ENCODE data around the gene ASCL5. TPM values are rescaled to one million over a fixed set of nuclear protein-coding genes. Genes with fewer than 3 reads are reported as not detected.

Gene ASCL5
- total RNA-seq, 1 donor, result not detected

- peak; percentile 92 to 98 (median 95) for DNase-seq (ENCODE audit: low read depth in 2 of 3, low spot score in 2 of 3)
These were observed 27.6 kb upstream of the ASCL5 start, which contains the start of gene TMEM9 for GRCh38 chr1:201154389-201155165. TMEM9 (minus strand) TSS chr1:201154474; CDS start chr1:201153923, 551 bp downstream.

GRCh38 chr1:201153474-201154388 lies 26.7 kb upstream of the ASCL5 start:
- peak in 2 of 3 donors; percentile 55 to 59 for DNase-seq (ENCODE audit: low read depth in 2 of 3, low spot score in 2 of 3)

GRCh38 chr1:201149400-201149799 lies 22.4 kb upstream of the ASCL5 start:
- peak in 2 of 3 donors; percentile 38 to 60 for DNase-seq (ENCODE audit: low read depth in 2 of 3, low spot score in 2 of 3)

DNA sequence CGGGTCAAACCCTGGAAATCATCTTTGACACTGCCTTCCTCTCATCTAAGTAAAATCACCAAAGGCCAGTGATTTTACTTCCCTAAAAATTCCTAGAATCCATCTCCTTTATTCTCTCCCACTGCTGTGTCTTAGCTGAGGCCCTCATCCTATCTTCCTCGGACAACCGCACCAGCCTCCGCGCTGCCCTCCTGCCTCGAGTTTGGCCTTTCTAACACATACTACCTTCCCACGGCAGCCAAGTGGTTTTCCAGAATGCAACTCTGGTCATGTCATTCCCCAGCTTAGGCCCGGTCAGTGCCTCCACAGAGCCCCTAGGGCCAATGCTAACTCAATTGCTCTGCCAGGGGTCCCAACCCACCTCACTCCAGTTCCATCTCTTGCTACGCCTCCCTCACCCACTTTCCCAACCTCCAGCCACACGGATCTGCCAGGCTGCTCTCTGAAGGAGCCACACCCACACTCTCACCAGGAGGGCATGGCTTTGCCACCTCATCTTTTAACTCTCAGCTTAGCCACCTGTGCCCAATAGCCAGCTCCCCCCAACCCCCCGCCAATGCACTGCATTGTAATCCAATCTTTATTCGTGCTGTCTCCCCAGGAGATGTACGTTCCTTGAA lies 20.5 kb upstream of the ASCL5 start:
- DNase-seq (ENCODE audit: low read depth in 2 of 3, low spot score in 2 of 3), result no peak

DNA sequence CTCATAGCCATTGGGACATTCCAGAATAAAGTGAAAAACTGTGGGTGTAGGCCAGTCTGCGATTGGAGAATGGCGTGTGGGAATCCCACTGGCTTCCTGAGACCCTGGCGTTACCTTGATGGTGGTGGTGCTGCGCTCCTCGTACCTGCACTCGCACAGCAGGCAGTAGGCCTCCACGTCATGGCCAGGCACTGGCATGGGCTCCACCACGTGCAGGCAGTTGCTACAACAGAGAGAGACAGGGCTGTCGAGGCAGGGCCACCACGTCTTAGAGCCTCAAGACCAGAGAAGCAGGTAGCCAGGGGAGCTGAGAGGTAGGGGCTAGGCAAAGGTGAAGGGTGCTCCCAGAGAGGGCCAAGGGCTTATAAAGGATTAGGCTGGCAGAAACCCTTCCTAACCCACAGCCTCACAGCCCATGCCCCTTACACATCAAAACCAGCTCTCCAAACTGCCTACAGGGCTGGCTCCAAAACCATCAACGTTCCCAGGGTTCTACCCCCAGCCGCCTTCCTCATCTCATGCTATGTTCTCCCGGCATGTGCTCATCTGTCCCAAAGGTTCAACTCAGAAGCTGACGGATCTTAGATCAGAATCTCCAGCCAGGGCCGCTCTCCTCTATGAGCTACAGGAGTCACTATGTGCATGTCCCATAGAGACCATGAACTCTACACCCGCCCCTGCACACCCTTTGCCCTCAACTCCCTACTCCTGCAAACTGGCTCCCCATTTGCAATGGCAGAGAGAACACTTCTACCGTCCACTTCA lies 19.8 kb upstream of the ASCL5 start:
- no peak for DNase-seq (ENCODE audit: low read depth in 2 of 3, low spot score in 2 of 3)

GRCh38 chr1:201145816-201146215 lies 18.8 kb upstream of the ASCL5 start:
- DNase-seq (ENCODE audit: low read depth in 2 of 3, low spot score in 2 of 3), result no peak

DNA sequence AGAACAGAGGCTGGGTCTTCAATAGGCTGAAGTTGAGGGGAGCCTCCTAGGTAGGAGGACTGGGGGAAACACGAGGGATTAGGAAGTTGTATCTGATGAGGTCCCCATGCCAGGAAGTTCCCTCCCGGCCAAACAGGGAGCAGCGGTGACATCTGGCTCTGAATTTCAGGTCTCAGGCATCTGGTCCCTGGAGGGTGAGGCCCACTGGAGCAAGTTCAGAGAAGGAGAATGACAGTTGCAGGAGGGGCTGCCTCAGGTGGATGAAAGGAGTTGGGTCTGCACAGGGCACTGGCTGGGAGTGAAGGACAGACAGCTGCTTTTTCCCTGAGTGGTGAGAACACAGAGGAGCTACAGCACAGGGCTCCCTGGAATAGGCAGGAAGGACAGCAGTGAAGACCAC lies 18.1 kb upstream of the ASCL5 start:
- no peak for DNase-seq (ENCODE audit: low read depth in 2 of 3, low spot score in 2 of 3)

DNA sequence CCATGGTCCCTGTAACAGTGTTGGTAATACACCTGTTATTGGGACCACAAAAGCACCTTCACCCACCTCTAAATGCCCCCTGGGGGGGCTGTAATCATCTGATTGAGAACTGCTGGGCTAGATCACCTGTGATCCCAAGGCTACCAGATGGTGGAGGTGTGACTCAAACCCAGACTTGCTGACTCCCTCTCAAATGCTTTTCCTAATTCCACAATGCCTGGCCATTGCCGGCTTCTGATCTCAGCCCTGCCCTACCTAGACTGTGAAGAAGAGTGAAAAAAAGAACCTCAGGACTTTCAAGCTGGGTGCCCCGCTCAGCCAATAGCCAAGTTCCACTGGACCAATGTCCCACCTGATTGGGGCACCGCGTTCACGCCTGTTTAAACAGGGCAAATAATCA lies 17.7 kb upstream of the ASCL5 start:
- no peak for DNase-seq (ENCODE audit: low read depth in 2 of 3, low spot score in 2 of 3)

DNA sequence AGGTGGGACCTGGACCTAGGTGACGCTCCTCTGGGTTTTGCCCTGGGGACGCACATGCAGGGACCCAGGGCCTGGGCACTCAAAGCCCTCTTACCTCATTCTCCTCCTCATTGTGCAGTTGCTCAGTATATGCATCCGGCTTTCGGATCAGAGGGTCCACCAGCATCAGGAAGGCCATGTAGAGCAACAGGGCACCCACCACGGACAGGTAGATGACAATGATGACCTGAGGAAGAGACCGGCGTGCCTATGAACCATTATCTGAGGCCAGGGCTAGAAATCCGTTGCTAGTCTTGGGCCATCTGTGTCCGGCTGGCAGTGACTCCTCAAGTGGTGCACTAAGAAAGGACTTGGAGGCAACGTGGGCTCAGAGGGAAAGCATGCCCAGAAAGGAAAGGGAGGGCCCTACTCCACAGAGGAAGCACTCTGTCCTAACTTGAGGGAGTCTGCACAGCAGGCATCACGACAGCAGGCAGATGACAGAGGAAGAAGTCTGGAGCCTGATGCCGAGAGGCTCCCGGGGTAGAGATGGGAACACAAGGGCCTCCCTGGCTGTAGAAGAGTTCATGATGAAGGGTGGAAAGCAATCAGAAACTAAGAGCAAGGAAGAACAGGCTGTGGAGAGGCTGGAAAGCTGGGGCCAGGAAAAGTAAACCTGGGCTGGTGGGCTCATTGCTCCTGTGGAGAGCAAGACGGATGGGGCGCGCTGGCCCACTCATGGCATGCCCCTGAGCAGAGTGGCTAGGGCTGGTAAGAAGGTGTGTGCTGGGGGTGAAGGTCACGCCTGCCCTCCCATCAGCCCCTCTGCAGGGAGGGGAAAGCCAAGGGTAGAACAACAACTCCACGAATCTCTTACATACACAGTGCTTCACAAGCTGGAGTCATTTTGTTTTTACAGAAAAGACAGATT lies 17.0 kb upstream of the ASCL5 start:
- no peak for DNase-seq (ENCODE audit: low read depth in 2 of 3, low spot score in 2 of 3)

DNA sequence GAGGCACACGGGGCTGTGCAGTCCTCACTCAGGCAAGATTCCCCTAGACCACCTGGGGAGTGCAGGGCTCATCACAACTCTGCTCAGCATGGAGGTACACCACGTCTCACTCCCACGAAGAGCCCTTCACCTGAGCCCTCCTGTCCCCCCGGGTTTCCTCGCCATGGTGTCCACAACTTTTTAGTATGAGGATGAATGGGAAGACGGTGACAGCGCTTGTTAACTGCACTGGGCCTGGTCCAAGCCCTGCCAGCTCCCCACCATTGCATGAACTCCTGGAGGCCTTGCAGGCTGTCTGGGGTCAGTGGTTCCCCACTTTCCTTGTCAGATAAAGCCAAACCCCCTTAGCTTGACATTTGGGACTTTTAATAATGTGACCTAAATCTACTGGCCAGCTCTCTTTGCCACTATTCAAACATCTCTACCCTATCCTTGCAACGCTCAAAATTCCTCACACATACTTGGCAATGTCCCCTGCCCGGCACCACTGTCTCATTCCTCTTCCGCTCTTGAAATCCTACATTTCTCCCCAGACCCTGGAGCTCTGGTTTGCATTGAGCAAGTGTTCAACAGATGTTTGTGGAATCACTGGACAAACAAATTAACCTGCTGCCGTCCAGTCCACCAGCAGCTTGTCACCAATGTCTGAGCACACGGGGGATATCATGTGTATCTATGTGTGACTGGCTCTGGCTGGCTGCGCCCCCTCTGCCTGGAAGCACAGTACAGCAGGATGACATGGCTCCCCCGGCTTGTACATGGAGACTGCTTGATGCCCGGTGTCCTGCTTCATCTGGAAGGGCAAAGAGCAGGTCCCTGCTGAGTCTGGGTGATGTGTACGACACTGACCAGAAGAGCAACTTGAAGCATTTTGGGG lies 16.1 kb upstream of the ASCL5 start:
- no peak for DNase-seq (ENCODE audit: low read depth in 2 of 3, low spot score in 2 of 3)

- DNase-seq (ENCODE audit: low read depth in 2 of 3, low spot score in 2 of 3), result no peak
These were observed 15.2 kb upstream of the ASCL5 start for GRCh38 chr1:201142011-201142848.

DNA sequence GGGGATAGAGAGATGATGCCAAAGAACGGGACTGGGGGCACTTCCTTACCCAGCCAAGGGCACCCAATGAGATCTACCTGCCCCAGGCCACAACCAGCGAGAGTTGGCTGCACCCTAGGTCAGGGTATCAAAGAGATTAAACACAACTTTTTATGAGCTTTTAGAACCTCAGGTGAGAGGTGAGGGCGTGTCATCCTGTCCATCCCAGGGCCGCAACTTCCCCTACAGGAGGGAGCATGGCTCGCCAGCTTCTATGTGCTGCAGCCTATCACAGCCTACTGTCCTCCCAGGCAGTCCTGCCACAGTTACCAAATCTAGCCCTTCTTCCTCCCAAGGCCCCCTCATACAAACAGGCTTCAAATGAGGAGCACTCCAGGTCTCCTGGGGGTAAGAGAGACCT lies 14.4 kb upstream of the ASCL5 start:
- no peak for DNase-seq (ENCODE audit: low read depth in 2 of 3, low spot score in 2 of 3)

DNA sequence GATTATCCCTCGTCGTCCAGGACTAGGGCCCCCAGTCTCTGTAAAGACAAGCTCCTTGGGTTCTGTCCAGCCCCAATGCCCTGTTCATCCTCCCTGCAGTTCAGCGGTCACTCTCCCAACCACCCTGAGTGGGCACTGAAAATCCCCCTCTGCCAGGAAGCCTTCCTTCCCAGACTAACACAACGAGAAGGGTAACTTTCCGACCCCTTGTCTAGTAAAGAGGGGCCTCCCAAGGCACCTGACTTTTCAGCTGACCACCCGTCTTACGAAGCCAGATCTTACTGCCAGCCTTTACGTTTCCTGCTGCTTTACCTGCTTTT lies 13.9 kb upstream of the ASCL5 start:
- no peak for DNase-seq (ENCODE audit: low read depth in 2 of 3, low spot score in 2 of 3)

GRCh38 chr1:201140235-201140940 lies 13.4 kb upstream of the ASCL5 start:
- no peak for DNase-seq (ENCODE audit: low read depth in 2 of 3, low spot score in 2 of 3)

DNA sequence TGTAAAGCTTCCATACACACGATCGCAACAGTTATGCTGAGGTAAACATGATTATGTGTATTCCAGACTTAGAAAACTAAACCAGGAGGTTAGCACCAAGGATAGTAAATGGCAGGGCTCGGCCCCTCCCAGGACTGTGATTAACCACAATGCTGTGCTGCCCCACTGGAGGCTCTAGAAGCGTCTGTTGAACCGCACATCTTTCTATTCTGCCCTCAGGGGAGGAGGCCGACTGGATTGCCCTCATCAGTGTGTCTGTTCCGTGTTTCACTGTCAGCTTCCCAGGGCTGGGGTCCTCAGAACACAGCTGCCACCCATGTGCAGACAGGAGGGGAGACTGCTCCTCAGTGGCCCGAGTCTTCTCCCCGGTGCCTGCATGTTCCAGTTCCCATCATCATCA lies 12.8 kb upstream of the ASCL5 start:
- DNase-seq (ENCODE audit: low read depth in 2 of 3, low spot score in 2 of 3), result no peak

DNA sequence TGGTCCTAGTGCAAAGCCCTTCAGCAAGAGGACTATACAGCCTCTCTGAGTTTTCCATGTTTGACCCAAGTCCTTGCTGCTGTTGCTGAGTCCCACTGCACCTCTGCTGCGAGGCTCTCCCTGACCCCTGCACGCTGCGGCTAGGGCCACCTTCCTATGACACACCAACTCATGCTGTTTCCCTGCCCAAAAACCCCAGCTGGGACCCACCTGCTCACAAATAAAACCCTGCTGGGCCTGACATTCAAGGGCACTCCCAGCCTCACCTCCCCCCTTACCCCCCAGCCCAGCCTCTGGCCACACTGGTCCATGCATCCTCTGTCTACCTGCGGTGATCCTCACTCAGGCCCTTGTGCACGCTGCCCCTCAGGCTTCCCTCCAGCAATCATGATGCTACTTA lies 12.3 kb upstream of the ASCL5 start:
- no peak for DNase-seq (ENCODE audit: low read depth in 2 of 3, low spot score in 2 of 3)

GRCh38 chr1:201138311-201138840 lies 11.4 kb upstream of the ASCL5 start:
- no peak for DNase-seq (ENCODE audit: low read depth in 2 of 3, low spot score in 2 of 3)
